Testis (tissue), 3 donors: ENCODE results near the gene NUMBL. TPM values are rescaled to one million over a fixed set of nuclear protein-coding genes. Genes with fewer than 3 reads are reported as not detected.

Source experiments
- polyA plus RNA-seq: library from polyadenylated mRNA; stranded (reverse); fragments of 350-450 nt; fragmentation: Illumina TruSeq; extraction: RNeasy Lipid Tissue Mini Kit (QIAGEN cat#74804); gene quantifications from one replicate; pipeline ENCODE4 v1.2.3, GENCODE V29; 2014; ENCODE audit warnings: low read depth, low replicate concordance; ENCODE audit not compliant: insufficient read depth
- small RNA-seq, 2 donors: library from RNA; depleted of rRNA; stranded (forward); fragments of <200 nt; gene quantifications; one replicate each; pipeline ENCODE3, GENCODE V24; 2016
- total RNA-seq, 2 donors: library from RNA; depleted of rRNA; stranded (reverse); fragments of >200 nt; gene quantifications; one replicate each; pipeline ENCODE4 v1.2.3, GENCODE V29; 2016

The NUMBL gene
- total and polyA plus RNA-seq, 3 donors from 2014 or later: 19.9 to 52.1 (median 42.7) TPM

Small RNA genes lying within 50 kb of the gene (small RNA-seq; reads per million reads assigned to genes)
- gene RNU6-195P: 0 reads per million in 2 donors

Other genes with a start within 250 kb of the NUMBL start
- gene SERTAD3, start 246.3 kb downstream of the NUMBL start, total RNA-seq: 10 to 100 TPM; 24.3 to 33.9 TPM
- 22.4 TPM for gene SERTAD3, start 246.3 kb downstream of the NUMBL start, polyA plus RNA-seq
- gene BLVRB, start 224.9 kb downstream of the NUMBL start, total RNA-seq: 10 to 100 TPM; 25.0 to 43.3 TPM
- 36.8 TPM for gene BLVRB, start 224.9 kb downstream of the NUMBL start, polyA plus RNA-seq
- gene SPTBN4, start 223.7 kb downstream of the NUMBL start, total RNA-seq: 10 to 100 TPM; 18.3 to 27.9 TPM
- 7.2 TPM for gene SPTBN4, start 223.7 kb downstream of the NUMBL start, polyA plus RNA-seq
- gene SHKBP1, start 113.8 kb downstream of the NUMBL start, total RNA-seq: 10 to 100 TPM; 35.6 to 56.3 TPM
- 37.2 TPM for gene SHKBP1, start 113.8 kb downstream of the NUMBL start, polyA plus RNA-seq
- 100 to 1,000 TPM; 309 to 417 TPM for gene LTBP4, start 89.3 kb downstream of the NUMBL start, total RNA-seq
- 270 TPM for gene LTBP4, start 89.3 kb downstream of the NUMBL start, polyA plus RNA-seq
- gene COQ8B, start 26.2 kb upstream of the NUMBL start, total RNA-seq: 10 to 100 TPM; 56.6 to 71.7 TPM
- 43.8 TPM for gene COQ8B, start 26.2 kb upstream of the NUMBL start, polyA plus RNA-seq
- 10 to 100 TPM; 19.2 to 20.8 TPM for gene ITPKC, start 26.5 kb upstream of the NUMBL start, total RNA-seq
- 11.6 TPM for gene ITPKC, start 26.5 kb upstream of the NUMBL start, polyA plus RNA-seq
- 10 to 100 TPM; 17.7 to 21.5 TPM for gene ACTMAP, start 59.8 kb upstream of the NUMBL start, total RNA-seq
- 14.8 TPM for gene ACTMAP, start 59.8 kb upstream of the NUMBL start, polyA plus RNA-seq
- 10 to 100 TPM; 89.8 to 91.5 TPM for gene SNRPA, start 60.6 kb upstream of the NUMBL start, total RNA-seq
- gene SNRPA, start 60.6 kb upstream of the NUMBL start, polyA plus RNA-seq: 67.8 TPM
- gene MIA, start 84.9 kb upstream of the NUMBL start, total RNA-seq: 1 to 10 TPM; 2.4 to 2.8 TPM
- gene MIA, start 84.9 kb upstream of the NUMBL start, polyA plus RNA-seq: 2.9 TPM
- 10 to 100 TPM; 44.7 to 49.3 TPM for gene RAB4B, start 87.6 kb upstream of the NUMBL start, total RNA-seq
- gene RAB4B, start 87.6 kb upstream of the NUMBL start, polyA plus RNA-seq: 46.7 TPM
- 100 to 1,000 TPM; 245 to 260 TPM for gene EGLN2, start 108.5 kb upstream of the NUMBL start, total RNA-seq
- gene EGLN2, start 108.5 kb upstream of the NUMBL start, polyA plus RNA-seq: 489 TPM
- gene CYP2A6, start 159.8 kb upstream of the NUMBL start, total RNA-seq: not detected
- gene CYP2A6, start 159.8 kb upstream of the NUMBL start, polyA plus RNA-seq: not detected
- 1 to 10 TPM in 1 of 2 donors, not detected in 1; 1.1 TPM for gene CYP2A7, start 191.6 kb upstream of the NUMBL start, total RNA-seq
- gene CYP2A7, start 191.6 kb upstream of the NUMBL start, polyA plus RNA-seq: not detected